ENCODE data around the gene HOXA11. TPM values are rescaled to one million over a fixed set of nuclear protein-coding genes. Genes with fewer than 3 reads are reported as not detected.

HOXA11 gene
- total RNA-seq, 6 experiments from 2014 or later = 33.1 to 42.1 (median 39.1) TPM

GRCh38 chr7:27193335-27194001 is 8.4 kb upstream of the HOXA11 start:
- Mint-ChIP-seq H3K9me3 (no peaks in the 10 kb centered on the region), H3K27ac (peak overlapping the region; percentile 96), H3K4me1 (ENCODE audit: low read depth) (peaks cover 70% of the 10 kb centered on the region), H3K4me3 (peak overlapping the region; percentile 93), H3K27me3 (ENCODE audit: insufficient read depth) (peaks cover 2% of the 10 kb centered on the region), H3K36me3 (ENCODE audit: low read depth) (peaks cover 54% of the 10 kb centered on the region)
- TF ChIP-seq CTCF (IDR thresholded peaks at IDR 0.05) = no peak
- no peak for DNase-seq

DNA sequence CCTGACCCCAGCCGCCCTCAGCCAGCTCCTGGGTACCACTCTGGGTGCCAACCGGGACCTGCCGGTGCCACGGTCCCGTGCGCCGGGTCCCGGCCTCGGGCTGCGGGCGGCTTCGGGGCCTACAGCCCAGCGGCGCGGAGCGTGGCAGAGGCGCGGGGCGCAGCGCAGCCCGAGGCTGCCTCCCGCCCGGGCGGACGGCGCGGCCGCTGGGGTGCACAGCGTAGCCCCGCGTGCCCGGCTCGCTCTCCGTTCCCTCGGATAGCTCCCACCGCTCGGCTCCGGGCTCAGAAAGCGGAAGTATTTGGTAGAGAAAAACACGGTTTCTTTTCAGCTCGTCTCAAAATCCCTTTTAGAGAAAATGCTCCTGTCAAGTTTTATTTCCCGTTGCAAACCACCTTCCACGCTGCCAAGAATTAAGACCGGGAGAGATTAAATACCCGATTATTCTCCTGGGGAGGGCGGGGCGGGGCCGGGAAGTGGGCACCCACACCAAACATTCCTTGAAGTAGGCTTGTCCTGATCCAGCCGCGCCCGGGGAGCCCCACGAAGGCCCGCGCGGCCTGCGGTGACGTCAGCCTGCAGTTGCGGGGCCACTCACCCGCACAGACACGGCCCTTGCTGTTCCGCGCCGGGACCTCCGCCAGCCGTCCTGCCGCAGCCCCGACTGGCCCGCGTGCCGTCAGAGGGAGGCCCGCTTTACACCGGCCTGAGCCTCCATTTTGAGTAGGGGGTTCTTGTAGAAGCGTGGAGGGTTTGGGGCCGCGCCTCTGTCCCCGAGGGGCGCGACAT is 7.7 kb upstream of the HOXA11 start:
- no peak for TF ChIP-seq CTCF (IDR thresholded peaks at IDR 0.05)
- Mint-ChIP-seq H3K27me3 (ENCODE audit: insufficient read depth) (peaks cover 3% of the 10 kb centered on the region), H3K9me3 (no peaks in the 10 kb centered on the region), H3K4me1 (ENCODE audit: low read depth) (peaks cover 78% of the 10 kb centered on the region), H3K27ac (peak overlapping the region; percentile 97), H3K4me3 (peak overlapping the region; percentile 93), H3K36me3 (ENCODE audit: low read depth) (peaks cover 54% of the 10 kb centered on the region)
- DNase-seq = peak; percentile 73

- H3K9me3 Mint-ChIP-seq = no peaks in the 10 kb centered on the region
- no peak for DNase-seq
- peaks cover 46% of the 10 kb centered on the region for H3K36me3 Mint-ChIP-seq (ENCODE audit: low read depth)
- peaks cover 85% of the 10 kb centered on the region for H3K4me1 Mint-ChIP-seq (ENCODE audit: low read depth)
- no peak for TF ChIP-seq CTCF (IDR thresholded peaks at IDR 0.05)
- H3K27ac Mint-ChIP-seq = peak overlapping the region; percentile 97
- H3K27me3 Mint-ChIP-seq (ENCODE audit: insufficient read depth) = peaks cover 3% of the 10 kb centered on the region
- peak overlapping the region; percentile 93 for H3K4me3 Mint-ChIP-seq
Measured at GRCh38 chr7:27191833-27192545, 7.0 kb upstream of the HOXA11 start.

GRCh38 chr7:27191161-27191731 is 6.2 kb upstream of the HOXA11 start:
- Mint-ChIP-seq H3K27me3 (ENCODE audit: insufficient read depth) (peaks cover 6% of the 10 kb centered on the region), H3K36me3 (ENCODE audit: low read depth) (peaks cover 42% of the 10 kb centered on the region), H3K9me3 (no peaks in the 10 kb centered on the region), H3K4me3 (peak overlapping the region; percentile 93), H3K4me1 (ENCODE audit: low read depth) (peaks cover 86% of the 10 kb centered on the region), H3K27ac (peak overlapping the region; percentile 97)
- no peak for TF ChIP-seq CTCF (IDR thresholded peaks at IDR 0.05)
- DNase-seq = no peak

- DNase-seq = no peak
- H3K4me3 Mint-ChIP-seq = peak overlapping the region; percentile 93
- no peak for TF ChIP-seq CTCF (IDR thresholded peaks at IDR 0.05)
- H3K9me3 Mint-ChIP-seq = no peaks in the 10 kb centered on the region
- H3K36me3 Mint-ChIP-seq (ENCODE audit: low read depth) = peaks cover 42% of the 10 kb centered on the region
- peak overlapping the region; percentile 97 for H3K27ac Mint-ChIP-seq
- H3K27me3 Mint-ChIP-seq (ENCODE audit: insufficient read depth) = peaks cover 12% of the 10 kb centered on the region
- peaks cover 81% of the 10 kb centered on the region for H3K4me1 Mint-ChIP-seq (ENCODE audit: low read depth)
Measured at GRCh38 chr7:27189997-27190748, 5.1 kb upstream of the HOXA11 start.

Measured in HFFc6 (cell line).